ENCODE data around the gene ERC1. TPM values are rescaled to one million over a fixed set of nuclear protein-coding genes. Genes with fewer than 3 reads are reported as not detected.

ERC1 gene
- total RNA-seq, 4 donors from 2014 or later, result 28.9 to 106 (median 43.6) TPM

GRCh38 chr12:1019283-1019682 lies 28.3 kb downstream of the ERC1 start:
- H3K27me3 ChIP-seq, result no peaks in the 10 kb centered on the region
- no peaks in the 10 kb centered on the region for H3K4me1 ChIP-seq
- H3K36me3 ChIP-seq, result no peaks in the 10 kb centered on the region
- H3K27ac ChIP-seq, result no peak overlapping the region
- TF ChIP-seq CTCF (IDR thresholded peaks at IDR 0.05) (no peak), POLR2A (IDR thresholded peaks at IDR 0.05) (no peak)
- intact Hi-C loops (cut with DNase I; ENCODE audit: low total_unique reads), result no loop called here
- no peak for DNase-seq
- no peak overlapping the region for H3K4me3 ChIP-seq
- H3K9me3 ChIP-seq, result no peaks in the 10 kb centered on the region

GRCh38 chr12:1020389-1020788 lies 29.4 kb downstream of the ERC1 start:
- intact Hi-C loops (cut with DNase I; ENCODE audit: low total_unique reads), result no loop called here
- H3K36me3 ChIP-seq, result no peaks in the 10 kb centered on the region

DNA sequence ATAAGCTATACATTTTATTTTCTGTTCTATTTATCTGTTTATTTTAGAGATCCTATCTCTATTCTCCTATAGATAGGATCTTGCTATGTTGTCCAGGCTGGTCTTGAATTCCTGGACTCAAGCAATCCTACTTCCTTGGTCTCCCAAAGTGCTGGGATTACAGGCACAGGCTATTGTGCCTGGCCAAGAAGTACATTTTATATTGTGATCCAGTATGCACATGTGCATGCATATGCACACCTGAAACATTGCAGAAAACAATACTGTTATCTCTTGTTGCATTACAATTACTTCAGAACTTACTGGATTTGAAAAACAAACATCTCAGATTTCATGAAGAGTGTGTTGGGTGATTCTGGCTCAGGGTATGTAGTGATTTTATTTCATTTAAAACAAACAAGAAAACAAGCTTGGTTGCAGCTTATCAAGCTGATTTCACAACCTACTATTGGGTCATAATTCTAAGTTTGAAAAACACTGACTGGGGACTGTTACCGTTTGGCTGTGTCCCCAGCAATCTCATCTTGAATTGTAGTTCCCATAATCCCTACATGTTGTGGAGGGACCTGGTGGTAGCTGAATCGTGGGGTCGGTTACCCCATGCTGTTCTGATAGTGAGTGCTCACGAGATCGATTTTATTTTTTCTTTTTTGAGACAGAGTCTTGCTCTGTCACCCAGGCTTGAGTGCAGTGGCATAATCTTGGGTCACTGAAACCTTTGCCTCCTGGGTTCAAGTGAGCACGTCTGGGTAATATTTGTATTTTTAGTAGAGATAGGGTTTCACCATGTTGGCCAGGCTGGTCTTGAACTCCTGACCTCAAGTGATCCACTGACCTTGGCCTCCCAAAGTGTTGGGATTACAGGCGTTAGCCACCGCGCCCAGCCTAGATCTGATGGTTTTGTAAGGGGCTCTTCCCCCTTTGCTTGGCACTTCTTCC lies 31.3 kb downstream of the ERC1 start:
- Histone ChIP-seq H3K27me3 (no peaks in the 10 kb centered on the region), H3K9me3 (no peaks in the 10 kb centered on the region), H3K36me3 (no peaks in the 10 kb centered on the region), H3K4me3 (no peak overlapping the region), H3K27ac (no peak overlapping the region), H3K4me1 (no peaks in the 10 kb centered on the region)
- DNase-seq, result no peak
- no peak for TF ChIP-seq POLR2A (IDR thresholded peaks at IDR 0.05)
- TF ChIP-seq CTCF (IDR thresholded peaks at IDR 0.05), result no peak
- intact Hi-C loops (cut with DNase I; ENCODE audit: low total_unique reads), result no loop called here

More at GRCh38 chr12:1020389-1020788, 29.4 kb downstream of the ERC1 start:
- Histone ChIP-seq H3K4me1 (no peaks in the 10 kb centered on the region), H3K27me3 (no peaks in the 10 kb centered on the region), H3K4me3 (no peak overlapping the region), H3K27ac (no peak overlapping the region), H3K9me3 (no peaks in the 10 kb centered on the region)
- TF ChIP-seq CTCF (IDR thresholded peaks at IDR 0.05) (no peak), POLR2A (IDR thresholded peaks at IDR 0.05) (no peak)
- DNase-seq, result no peak

GRCh38 chr12:1030779-1031178 lies 39.8 kb downstream of the ERC1 start:
- TF ChIP-seq CTCF (IDR thresholded peaks at IDR 0.05) (no peak), POLR2A (IDR thresholded peaks at IDR 0.05) (no peak)
- Histone ChIP-seq H3K4me3 (no peak overlapping the region), H3K36me3 (no peaks in the 10 kb centered on the region), H3K4me1 (no peaks in the 10 kb centered on the region), H3K9me3 (no peaks in the 10 kb centered on the region), H3K27ac (no peak overlapping the region), H3K27me3 (no peaks in the 10 kb centered on the region)
- no peak for DNase-seq
- intact Hi-C loops (cut with DNase I; ENCODE audit: low total_unique reads), result no loop called here

DNA sequence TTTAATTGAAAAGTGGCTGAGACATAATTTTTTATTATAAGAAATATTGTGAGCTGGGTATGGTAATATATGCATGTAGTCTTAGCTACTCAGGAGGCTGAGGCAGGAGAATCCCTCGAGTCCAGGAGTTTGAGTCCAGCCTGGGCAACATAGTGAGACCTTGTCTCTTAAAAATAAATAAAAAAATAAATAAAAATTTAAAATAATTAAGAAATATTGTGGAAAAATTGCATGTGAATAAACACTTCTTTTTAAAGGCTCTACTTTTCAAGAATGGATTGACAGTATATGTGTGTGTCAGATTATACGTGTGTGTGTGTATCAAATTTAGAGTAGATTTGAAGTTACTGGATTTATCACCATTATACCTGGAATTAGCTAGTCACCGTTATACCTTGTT lies 43.2 kb downstream of the ERC1 start:
- H3K4me3 ChIP-seq, result no peak overlapping the region
- no peak for TF ChIP-seq CTCF (IDR thresholded peaks at IDR 0.05)
- TF ChIP-seq POLR2A (IDR thresholded peaks at IDR 0.05), result no peak

More for the DNA sequence above, 43.2 kb downstream of the ERC1 start:
- no peaks in the 10 kb centered on the region for H3K9me3 ChIP-seq
- H3K27me3 ChIP-seq, result no peaks in the 10 kb centered on the region
- intact Hi-C loops (cut with DNase I; ENCODE audit: low total_unique reads), result no loop called here
- DNase-seq, result no peak
- H3K4me1 ChIP-seq, result no peaks in the 10 kb centered on the region
- H3K27ac ChIP-seq, result no peak overlapping the region
- H3K36me3 ChIP-seq, result no peaks in the 10 kb centered on the region

Measured in uterus (tissue), 4 donors.